Measurements from ENCODE around the gene PTGDS.

The PTGDS gene

GRCh38 chr9:136939431-136939995 lies 37.8 kb upstream of the PTGDS start:
- Histone ChIP-seq H2BK15ac (ENCODE audit: low read length) (no peak overlapping the region), H3K4ac (ENCODE audit: low read length) (no peak overlapping the region), H3K4me2 (ENCODE audit: insufficient read depth, low read length, poor library complexity, severe bottlenecking) (no peak overlapping the region), H3K14ac (ENCODE audit: low read length) (no peak overlapping the region), H3K79me1 (ENCODE audit: low read depth, low read length) (peaks cover 27% of the 10 kb centered on the region), H3K4me1 (ENCODE audit: control insufficient read depth in 2 of 2, insufficient read depth in 1 of 2, low read depth in 1 of 2, low read length in 2 of 2) (peaks cover 6 to 8% of the 10 kb centered on the region in 2 donors), H3K9me3 (replicated peaks in 1 of 2; ENCODE audit: control insufficient read depth in 2 of 2, insufficient read depth in 1 of 2, low read depth in 1 of 2, low read length in 2 of 2) (peaks cover 4 to 5% of the 10 kb centered on the region in 2 donors), H3K23ac (ENCODE audit: low read depth, low read length, poor library complexity) (peak overlapping the region; percentile 58), H2BK5ac (ENCODE audit: low read length) (peak overlapping the region; percentile 39), H2BK120ac (ENCODE audit: low read depth, low read length) (no peak overlapping the region), H4K91ac (ENCODE audit: low read depth, low read length, poor library complexity) (no peak overlapping the region), H4K8ac (ENCODE audit: low read depth, low read length) (no peak overlapping the region), H3K18ac (ENCODE audit: low read length) (no peak overlapping the region), H3K27ac (replicated peaks; ENCODE audit: low read length) (no peak overlapping the region), H3K4me3 (ENCODE audit: low read length in 2 of 2) (no peak overlapping the region), H3K9ac (ENCODE audit: low read depth, low read length, poor library complexity) (no peak overlapping the region), H3K27me3 (ENCODE audit: control insufficient read depth in 3 of 3, insufficient read depth in 3 of 3, low read depth in 1 of 3, low read length in 3 of 3) (no peaks in the 10 kb centered on the region), H2AK5ac (ENCODE audit: low read depth, low read length) (no peak overlapping the region), H3K36me3 (replicated peaks in 1 of 2; ENCODE audit: control insufficient read depth in 2 of 2, insufficient read depth in 2 of 2, low read length in 2 of 2) (peaks cover 42 to 61% of the 10 kb centered on the region in 2 donors), H2BK12ac (ENCODE audit: low read length) (peak overlapping the region; percentile 10), H2AFZ (ENCODE audit: low read length) (no peak overlapping the region)
- no peak for DNase-seq (ENCODE audit: low spot score)
- WGBS, 2 donors (ENCODE audit: extremely low coverage in 2 of 2, insufficient read length in 2 of 2, insufficient replicate concordance in 1 of 2) = no CpG with 5 or more reads among the region's 28 CpGs

GRCh38 chr9:136939996-136940525 lies 37.2 kb upstream of the PTGDS start:
- Histone ChIP-seq H2AFZ (ENCODE audit: low read length) (no peak overlapping the region), H3K9me3 (replicated peaks in 1 of 2; ENCODE audit: control insufficient read depth in 2 of 2, insufficient read depth in 1 of 2, low read depth in 1 of 2, low read length in 2 of 2) (peaks cover 0 to 4% of the 10 kb centered on the region in 2 donors), H3K14ac (ENCODE audit: low read length) (no peak overlapping the region), H2BK5ac (ENCODE audit: low read length) (peak overlapping the region; percentile 39), H3K18ac (ENCODE audit: low read length) (no peak overlapping the region), H4K8ac (ENCODE audit: low read depth, low read length) (peak overlapping the region; percentile 89), H3K27me3 (ENCODE audit: control insufficient read depth in 3 of 3, insufficient read depth in 3 of 3, low read depth in 1 of 3, low read length in 3 of 3) (no peaks in the 10 kb centered on the region), H3K4me2 (ENCODE audit: insufficient read depth, low read length, poor library complexity, severe bottlenecking) (no peak overlapping the region), H2AK5ac (ENCODE audit: low read depth, low read length) (no peak overlapping the region), H3K9ac (ENCODE audit: low read depth, low read length, poor library complexity) (no peak overlapping the region), H3K79me1 (ENCODE audit: low read depth, low read length) (peaks cover 27% of the 10 kb centered on the region), H3K27ac (replicated peaks; ENCODE audit: low read length) (no peak overlapping the region), H3K4me1 (ENCODE audit: control insufficient read depth in 2 of 2, insufficient read depth in 1 of 2, low read depth in 1 of 2, low read length in 2 of 2) (peaks cover 8% of the 10 kb centered on the region in 2 donors), H4K91ac (ENCODE audit: low read depth, low read length, poor library complexity) (no peak overlapping the region), H2BK15ac (ENCODE audit: low read length) (no peak overlapping the region), H2BK120ac (ENCODE audit: low read depth, low read length) (no peak overlapping the region), H3K23ac (ENCODE audit: low read depth, low read length, poor library complexity) (peak overlapping the region; percentile 2), H3K4me3 (ENCODE audit: low read length in 2 of 2) (peak overlapping the region in 1 of 2 donors; percentile 14), H3K36me3 (replicated peaks in 1 of 2; ENCODE audit: control insufficient read depth in 2 of 2, insufficient read depth in 2 of 2, low read length in 2 of 2) (peaks cover 42 to 57% of the 10 kb centered on the region in 2 donors), H2BK12ac (ENCODE audit: low read length) (no peak overlapping the region), H3K4ac (ENCODE audit: low read length) (no peak overlapping the region)
- no CpG with 5 or more reads among the region's 16 CpGs for WGBS, 2 donors (ENCODE audit: extremely low coverage in 2 of 2, insufficient read length in 2 of 2, insufficient replicate concordance in 1 of 2)
- DNase-seq (ENCODE audit: low spot score) = no peak

DNA sequence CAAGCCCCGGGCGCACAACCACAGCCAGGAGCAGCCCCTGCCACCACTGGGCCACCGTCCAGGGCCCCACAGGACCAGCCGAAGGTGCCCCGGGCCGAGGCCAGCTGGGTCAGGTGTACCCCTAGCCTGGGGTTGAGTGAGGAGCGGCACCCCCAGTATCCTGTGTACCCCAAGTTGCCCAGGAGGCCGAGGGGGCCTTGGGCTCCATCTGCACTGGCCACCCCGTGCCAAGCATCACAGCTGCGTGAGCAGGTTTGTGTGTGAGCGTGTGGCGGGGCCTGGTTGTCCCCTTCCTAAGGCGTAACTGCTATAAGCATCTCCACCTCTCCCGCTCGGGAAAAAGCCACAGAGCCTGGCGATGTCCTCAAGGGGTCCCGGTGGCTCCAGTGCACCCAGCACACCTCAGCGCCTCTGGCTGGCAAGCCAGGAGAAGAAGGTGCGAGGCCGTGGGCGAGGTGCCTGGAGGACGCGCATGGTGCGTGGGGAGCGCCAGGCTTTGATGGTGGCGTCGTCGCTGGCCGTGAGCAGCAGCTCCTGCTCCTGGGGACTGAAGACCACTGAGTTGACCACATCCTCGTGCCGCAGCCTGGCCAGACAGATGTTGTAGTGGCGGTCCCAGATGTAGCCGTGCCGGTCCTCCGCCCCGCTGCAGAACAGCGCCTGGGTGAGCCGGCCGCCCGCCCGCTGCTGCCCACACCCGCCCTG lies 36.6 kb upstream of the PTGDS start:
- no peak overlapping the region for H3K4me2 ChIP-seq (ENCODE audit: insufficient read depth, low read length, poor library complexity, severe bottlenecking)
- no peak overlapping the region for H2BK5ac ChIP-seq (ENCODE audit: low read length)
- H3K14ac ChIP-seq (ENCODE audit: low read length) = no peak overlapping the region
- no peak overlapping the region for H3K9ac ChIP-seq (ENCODE audit: low read depth, low read length, poor library complexity)
- H3K4ac ChIP-seq (ENCODE audit: low read length) = no peak overlapping the region
- H3K4me1 ChIP-seq (ENCODE audit: control insufficient read depth in 2 of 2, insufficient read depth in 1 of 2, low read depth in 1 of 2, low read length in 2 of 2) = peaks cover 8% of the 10 kb centered on the region in 2 donors
- H3K27ac ChIP-seq (replicated peaks; ENCODE audit: low read length) = no peak overlapping the region
- no peak overlapping the region for H4K91ac ChIP-seq (ENCODE audit: low read depth, low read length, poor library complexity)
- H3K27me3 ChIP-seq (ENCODE audit: control insufficient read depth in 3 of 3, insufficient read depth in 3 of 3, low read depth in 1 of 3, low read length in 3 of 3) = no peaks in the 10 kb centered on the region
- H4K8ac ChIP-seq (ENCODE audit: low read depth, low read length) = no peak overlapping the region
- no peak overlapping the region for H2BK120ac ChIP-seq (ENCODE audit: low read depth, low read length)
- H2AFZ ChIP-seq (ENCODE audit: low read length) = no peak overlapping the region
- H3K36me3 ChIP-seq (replicated peaks in 1 of 2; ENCODE audit: control insufficient read depth in 2 of 2, insufficient read depth in 2 of 2, low read length in 2 of 2) = peaks cover 42 to 55% of the 10 kb centered on the region in 2 donors
- no peak overlapping the region for H3K18ac ChIP-seq (ENCODE audit: low read length)
- no peak overlapping the region for H3K23ac ChIP-seq (ENCODE audit: low read depth, low read length, poor library complexity)
- H2AK5ac ChIP-seq (ENCODE audit: low read depth, low read length) = no peak overlapping the region
- no peak for DNase-seq (ENCODE audit: low spot score)
- H3K9me3 ChIP-seq (replicated peaks in 1 of 2; ENCODE audit: control insufficient read depth in 2 of 2, insufficient read depth in 1 of 2, low read depth in 1 of 2, low read length in 2 of 2) = peaks cover 0 to 4% of the 10 kb centered on the region in 2 donors
- WGBS, 2 donors (ENCODE audit: extremely low coverage in 2 of 2, insufficient read length in 2 of 2, insufficient replicate concordance in 1 of 2) = no CpG with 5 or more reads among the region's 42 CpGs
- no peak overlapping the region for H3K4me3 ChIP-seq (ENCODE audit: low read length in 2 of 2)
- H2BK15ac ChIP-seq (ENCODE audit: low read length) = no peak overlapping the region
- peaks cover 27% of the 10 kb centered on the region for H3K79me1 ChIP-seq (ENCODE audit: low read depth, low read length)
- H2BK12ac ChIP-seq (ENCODE audit: low read length) = no peak overlapping the region
